Measurements from ENCODE around the gene ENTPD2.

DNA sequence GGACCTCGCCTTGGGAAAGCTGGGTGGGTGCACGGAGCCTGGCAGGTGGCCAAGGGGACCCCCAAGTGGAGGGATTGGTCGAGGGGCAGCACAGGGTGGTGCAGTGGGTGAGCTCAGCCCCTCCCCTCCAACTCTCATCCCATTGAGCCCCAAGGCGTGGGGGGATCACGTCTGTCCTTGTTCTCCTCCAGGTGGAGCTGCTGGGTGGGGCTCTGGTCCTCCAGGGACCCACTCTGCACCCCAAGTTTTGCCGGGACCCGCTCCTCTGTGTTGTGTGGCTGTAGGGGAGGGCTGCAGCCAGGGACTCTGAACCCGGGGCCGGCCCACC, 18.4 kb downstream of the ENTPD2 start:
- TF ChIP-seq, protein P1, sequence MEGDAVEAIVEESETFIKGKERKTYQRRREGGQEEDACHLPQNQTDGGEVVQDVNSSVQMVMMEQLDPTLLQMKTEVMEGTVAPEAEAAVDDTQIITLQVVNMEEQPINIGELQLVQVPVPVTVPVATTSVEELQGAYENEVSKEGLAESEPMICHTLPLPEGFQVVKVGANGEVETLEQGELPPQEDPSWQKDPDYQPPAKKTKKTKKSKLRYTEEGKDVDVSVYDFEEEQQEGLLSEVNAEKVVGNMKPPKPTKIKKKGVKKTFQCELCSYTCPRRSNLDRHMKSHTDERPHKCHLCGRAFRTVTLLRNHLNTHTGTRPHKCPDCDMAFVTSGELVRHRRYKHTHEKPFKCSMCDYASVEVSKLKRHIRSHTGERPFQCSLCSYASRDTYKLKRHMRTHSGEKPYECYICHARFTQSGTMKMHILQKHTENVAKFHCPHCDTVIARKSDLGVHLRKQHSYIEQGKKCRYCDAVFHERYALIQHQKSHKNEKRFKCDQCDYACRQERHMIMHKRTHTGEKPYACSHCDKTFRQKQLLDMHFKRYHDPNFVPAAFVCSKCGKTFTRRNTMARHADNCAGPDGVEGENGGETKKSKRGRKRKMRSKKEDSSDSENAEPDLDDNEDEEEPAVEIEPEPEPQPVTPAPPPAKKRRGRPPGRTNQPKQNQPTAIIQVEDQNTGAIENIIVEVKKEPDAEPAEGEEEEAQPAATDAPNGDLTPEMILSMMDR (IDR thresholded peaks at IDR 0.05) = no peak
- no peak for TF ChIP-seq POLR2A (IDR thresholded peaks at IDR 0.05)

All from uterus (tissue), 2 donors.